8988T (cell line): ENCODE measurements around the gene KCNIP1.

Experiments
- DNase-seq: peaks from one replicate; pipeline ENCODE4 v3.0.0; 2011

Gene KCNIP1

GRCh38 chr5:170603578-170604565, 100.1 kb downstream of the KCNIP1 start:
- DNase-seq, result peak; percentile 94

- DNase-seq, result no peak
Measured at GRCh38 chr5:170606941-170607340, 103.1 kb downstream of the KCNIP1 start.

GRCh38 chr5:170611449-170612090, 107.8 kb downstream of the KCNIP1 start:
- DNase-seq, result no peak

GRCh38 chr5:170612256-170612678, 108.4 kb downstream of the KCNIP1 start:
- no peak for DNase-seq

- no peak for DNase-seq
Measured at GRCh38 chr5:170614065-170614490, 110.3 kb downstream of the KCNIP1 start.

GRCh38 chr5:170614720-170615119, 110.9 kb downstream of the KCNIP1 start:
- no peak for DNase-seq

GRCh38 chr5:170617533-170618490, 114.0 kb downstream of the KCNIP1 start:
- no peak for DNase-seq

GRCh38 chr5:170619869-170620268, 116.0 kb downstream of the KCNIP1 start:
- no peak for DNase-seq

GRCh38 chr5:170622933-170623332, 119.1 kb downstream of the KCNIP1 start:
- DNase-seq, result no peak

GRCh38 chr5:170623576-170624181, 119.9 kb downstream of the KCNIP1 start:
- DNase-seq, result peak; percentile 74

- DNase-seq, result no peak
Measured at GRCh38 chr5:170625221-170626165, 121.7 kb downstream of the KCNIP1 start.

GRCh38 chr5:170626507-170627150, 122.8 kb downstream of the KCNIP1 start:
- no peak for DNase-seq

GRCh38 chr5:170627271-170627670, 123.5 kb downstream of the KCNIP1 start:
- DNase-seq, result no peak

- DNase-seq, result no peak
Measured at GRCh38 chr5:170628028-170628427, 124.2 kb downstream of the KCNIP1 start.

GRCh38 chr5:170628691-170629565, 125.1 kb downstream of the KCNIP1 start:
- no peak for DNase-seq

- DNase-seq, result no peak
Measured at GRCh38 chr5:170629566-170630175, 125.9 kb downstream of the KCNIP1 start.

GRCh38 chr5:170630226-170630625, 126.4 kb downstream of the KCNIP1 start:
- DNase-seq, result no peak

- DNase-seq, result no peak
Measured at GRCh38 chr5:170630711-170631141, 126.9 kb downstream of the KCNIP1 start.
